Measurements from ENCODE around the gene TSPAN3. TPM values are rescaled to one million over a fixed set of nuclear protein-coding genes. Genes with fewer than 3 reads are reported as not detected.

Gene TSPAN3
- total and polyA plus RNA-seq, 2 donors (not counting 3 experiments of a cell fraction or from before 2014, with no cell fraction given): 215 to 606 TPM

GRCh38 chr15:77071305-77072223 is 655 bp upstream of the TSPAN3 start:
- intact Hi-C loops (cut with micrococcal nuclease): loop anchor here (1.0 to 2.0 kb wide), 2 partner anchors 37 to 349 kb away; partner anchors contain the start of genes HMG20A and PEAK1
- no TSS peak for BruUV-seq (replicated peaks)
- POLR2A ChIA-PET: interaction anchor here (1.0 kb wide), 1 partner anchor 11 kb away, joined by 6 read pairs; no protein-coding TSS in a partner anchor

More at GRCh38 chr15:77071305-77072223, 655 bp upstream of the TSPAN3 start:
- dilution Hi-C loops (cut with MboI; ENCODE audit: extremely low pct_ligation_motif_present, low sequenced_read_pairs): no loop called here
- H4K20me1 ChIP-seq (replicated peaks; ENCODE audit: control insufficient read depth, extremely low read depth, insufficient read depth, low read length): no peaks in the 10 kb centered on the region
- DNase-seq (ENCODE audit: low read depth, low spot score): no peak
- H3K36me3 ChIP-seq (ENCODE audit: control insufficient read depth in 2 of 2, extremely low read depth in 1 of 2, insufficient read depth in 2 of 2, low read length in 2 of 2): no peaks in the 10 kb centered on the region
- peak overlapping the region; percentile 83 for H2AFZ ChIP-seq (ENCODE audit: low read depth, low read length)
- no peak overlapping the region for H3K4me2 ChIP-seq (ENCODE audit: insufficient read depth, low read length)
- peaks cover 7 to 9% of the 10 kb centered on the region in 2 experiments for H3K27me3 ChIP-seq (ENCODE audit: control insufficient read depth in 2 of 2, insufficient read depth in 2 of 2, low read length in 2 of 2)
- CTCF ChIA-PET: interaction anchor here (1.0 kb wide), 3 partner anchors 21 to 472 kb away, joined by 5 to 7 read pairs (median 7); no protein-coding TSS in a partner anchor
- H3K9me1 ChIP-seq (replicated peaks; ENCODE audit: control insufficient read depth, extremely low read depth, insufficient read depth, low read length): no peaks in the 10 kb centered on the region
- peaks cover 37% of the 10 kb centered on the region for H3K79me2 ChIP-seq (ENCODE audit: control insufficient read depth, insufficient read depth, low read length)
- TF ChIP-seq JUN (IDR thresholded peaks at IDR 0.05; ENCODE audit: borderline replicate concordance, insufficient read depth, insufficient read length, low read depth) (no peak), EZH2 (IDR thresholded peaks at IDR 0.05; ENCODE audit: borderline replicate concordance, low read depth, low read length, severe bottlenecking) (no peak), MYC (IDR thresholded peaks at IDR 0.05; ENCODE audit: low read depth, low read length) (no peak), GATA2 (IDR thresholded peaks at IDR 0.05; ENCODE audit: insufficient read depth, insufficient read length, low read depth, low read length) (no peak), POLR2A (IDR thresholded peaks at IDR 0.05; ENCODE audit: low read depth, low read length) (no peak), FOS (IDR thresholded peaks at IDR 0.05; ENCODE audit: borderline replicate concordance, insufficient read depth, low read length) (no peak), CTCF (IDR thresholded peaks at IDR 0.05; ENCODE audit: extremely low read depth in 1 of 2, insufficient read depth in 1 of 2, low read depth in 1 of 2, low read length in 2 of 2) (no peak), POLR2AphosphoS5 (IDR thresholded peaks at IDR 0.05; ENCODE audit: insufficient read depth, low read depth, low read length) (no peak)
- TF ChIP-seq, protein P1, sequence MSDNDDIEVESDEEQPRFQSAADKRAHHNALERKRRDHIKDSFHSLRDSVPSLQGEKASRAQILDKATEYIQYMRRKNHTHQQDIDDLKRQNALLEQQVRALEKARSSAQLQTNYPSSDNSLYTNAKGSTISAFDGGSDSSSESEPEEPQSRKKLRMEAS (IDR thresholded peaks at IDR 0.05; ENCODE audit: insufficient read depth, insufficient read length): no peak
- FAIRE-seq: no peak
- H3K9ac ChIP-seq (replicated peaks; ENCODE audit: extremely low read depth, insufficient read depth, low read length): no peak overlapping the region
- no peak overlapping the region for H3K4me3 ChIP-seq (replicated peaks in 1 of 3; ENCODE audit: insufficient read depth in 1 of 3, low read depth in 1 of 3, low read length in 3 of 3)
- H3K4me1 ChIP-seq (ENCODE audit: control insufficient read depth, extremely low read depth, insufficient read depth, low read length): peaks cover 34% of the 10 kb centered on the region
- no peaks in the 10 kb centered on the region for H3K9me3 ChIP-seq (replicated peaks; ENCODE audit: control insufficient read depth, insufficient read depth, low read length)
- peak overlapping the region; percentile 81 for H3K27ac ChIP-seq (ENCODE audit: insufficient read depth, low read depth, low read length)

Data from endothelial cell of umbilical vein (primary cell).